Fibroblast of pulmonary artery (primary cell): ENCODE data around the gene MAP3K9.
A peak's percentile ranks its signal among the peaks of the same experiment; 100 is the strongest.
"Not testable (repeated sequence)": the region's sequence is repeated elsewhere in the genome, so short reads cannot be mapped to it uniquely, and the experiment has no call there.

Source experiments
- DNase-seq: peaks from one replicate; pipeline ENCODE4 v3.0.0-alpha.2; 2010; ENCODE audit warnings: low read depth
- H3K4me3 ChIP-seq: replicated peaks from 2 replicates; pipeline ENCODE4 v1.5.1; 2011; ENCODE audit warnings: low read depth, mild to moderate bottlenecking, control low read depth, low read length, moderate library complexity
- CTCF ChIP-seq: IDR thresholded peaks from 2 replicates; pipeline ENCODE4 v1.5.1; 2011; ENCODE audit warnings: mild to moderate bottlenecking, control low read depth, low read length, inconsistent platforms; ENCODE audit errors: missing control alignments

The MAP3K9 gene

GRCh38 chr14:70709726-70710382, 99.5 kb downstream of the MAP3K9 start:
- no peak overlapping the region for H3K4me3 ChIP-seq
- no peak for TF ChIP-seq CTCF
- no peak for DNase-seq

GRCh38 chr14:70708717-70709570, 100.4 kb downstream of the MAP3K9 start:
- no peak overlapping the region for H3K4me3 ChIP-seq

GRCh38 chr14:70707138-70708038, 101.9 kb downstream of the MAP3K9 start:
- DNase-seq: peak; percentile 14
- TF ChIP-seq CTCF: no peak
- no peak overlapping the region for H3K4me3 ChIP-seq

More at GRCh38 chr14:70708717-70709570, 100.4 kb downstream of the MAP3K9 start:
- DNase-seq: no peak
- TF ChIP-seq CTCF: no peak

- H3K4me3 ChIP-seq: no peak overlapping the region
- DNase-seq: no peak
These were observed 103.1 kb downstream of the MAP3K9 start for GRCh38 chr14:70706177-70706576.

GRCh38 chr14:70704960-70705359, 104.4 kb downstream of the MAP3K9 start:
- no peak for TF ChIP-seq CTCF
- no peak overlapping the region for H3K4me3 ChIP-seq
- no peak for DNase-seq

More at GRCh38 chr14:70706177-70706576, 103.1 kb downstream of the MAP3K9 start:
- no peak for TF ChIP-seq CTCF

- not testable (repeated sequence) for H3K4me3 ChIP-seq, DNase-seq
These were observed 105.6 kb downstream of the MAP3K9 start for GRCh38 chr14:70703621-70704168.

GRCh38 chr14:70702161-70702560, 107.2 kb downstream of the MAP3K9 start:
- TF ChIP-seq CTCF: no peak
- DNase-seq: no peak

More at GRCh38 chr14:70702161-70702560, 107.2 kb downstream of the MAP3K9 start:
- no peak overlapping the region for H3K4me3 ChIP-seq
